NCI-H1092 (cell line): ENCODE data around the gene GPC6.

Source experiments
- DNase-seq: peaks from one replicate; lab custom pipeline; 2025; lab: John Stamatoyannopoulos, UW

The GPC6 gene

GRCh38 chr13:93375491-93375890 lies 148.9 kb downstream of the GPC6 start:
- DNase-seq, result no peak

DNA sequence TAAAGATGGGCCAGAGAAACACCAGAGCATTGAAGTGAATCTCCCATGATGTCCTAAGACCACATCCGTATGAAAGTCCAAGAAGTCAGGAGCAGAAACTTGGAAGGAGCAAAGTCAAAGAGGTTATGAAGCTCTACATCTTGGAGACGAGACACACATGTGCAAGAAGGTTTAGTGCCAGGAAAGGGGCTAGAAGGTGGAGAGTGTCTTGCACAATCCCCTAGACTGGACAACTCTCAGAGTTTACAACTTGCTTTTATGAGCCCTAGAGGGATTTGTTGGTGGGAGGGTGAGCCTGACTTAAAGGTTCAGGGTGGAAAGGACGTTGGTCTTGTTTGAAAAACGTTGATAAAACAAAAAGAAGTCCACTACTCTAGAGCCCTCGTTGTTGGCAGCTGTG lies 150.6 kb downstream of the GPC6 start:
- no peak for DNase-seq

- no peak for DNase-seq
Measured at GRCh38 chr13:93378184-93378583, 151.6 kb downstream of the GPC6 start.

DNA sequence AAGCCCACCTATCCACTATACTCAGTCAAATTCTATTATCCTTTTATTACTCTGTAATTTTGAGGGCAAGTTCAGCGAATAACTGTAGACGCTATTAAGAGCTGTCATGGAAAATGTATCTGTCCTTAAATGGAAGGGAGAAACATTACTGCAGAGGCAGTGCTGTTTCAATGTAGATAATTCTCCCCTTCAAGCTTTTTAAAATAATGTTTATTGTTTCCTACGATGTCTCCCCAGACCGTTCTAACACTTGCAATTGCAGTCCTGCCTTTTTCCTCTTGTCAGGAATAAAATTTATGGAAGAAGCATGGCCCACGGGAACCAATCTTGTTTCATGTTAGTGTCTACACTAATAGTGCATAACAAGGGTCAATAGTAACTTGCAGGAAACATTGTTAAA lies 159.5 kb downstream of the GPC6 start:
- no peak for DNase-seq

DNA sequence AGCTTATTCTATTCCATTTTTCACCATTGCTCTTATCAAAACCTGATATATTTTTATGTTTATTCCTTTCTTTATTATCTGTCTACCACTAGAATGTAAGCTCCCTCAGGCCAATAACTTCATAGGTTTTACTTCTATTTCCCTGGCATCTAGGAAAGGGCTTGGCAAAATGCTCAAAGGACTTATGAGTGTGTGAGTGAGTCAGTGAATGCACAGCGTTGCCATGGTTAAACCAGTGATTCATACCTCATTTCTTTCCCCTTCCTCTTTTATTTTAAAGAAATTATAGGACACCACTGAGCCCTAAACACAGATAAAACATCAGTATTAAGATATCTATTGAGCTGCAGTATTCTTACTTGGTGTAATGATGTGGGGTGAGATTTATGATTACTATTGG lies 162.1 kb downstream of the GPC6 start:
- no peak for DNase-seq

- no peak for DNase-seq
Measured at GRCh38 chr13:93397619-93398018, 171.0 kb downstream of the GPC6 start.

- no peak for DNase-seq
Measured at GRCh38 chr13:93398167-93399035, 171.8 kb downstream of the GPC6 start.

GRCh38 chr13:93399212-93399611 lies 172.6 kb downstream of the GPC6 start:
- no peak for DNase-seq

GRCh38 chr13:93406136-93406535 lies 179.5 kb downstream of the GPC6 start:
- no peak for DNase-seq

DNA sequence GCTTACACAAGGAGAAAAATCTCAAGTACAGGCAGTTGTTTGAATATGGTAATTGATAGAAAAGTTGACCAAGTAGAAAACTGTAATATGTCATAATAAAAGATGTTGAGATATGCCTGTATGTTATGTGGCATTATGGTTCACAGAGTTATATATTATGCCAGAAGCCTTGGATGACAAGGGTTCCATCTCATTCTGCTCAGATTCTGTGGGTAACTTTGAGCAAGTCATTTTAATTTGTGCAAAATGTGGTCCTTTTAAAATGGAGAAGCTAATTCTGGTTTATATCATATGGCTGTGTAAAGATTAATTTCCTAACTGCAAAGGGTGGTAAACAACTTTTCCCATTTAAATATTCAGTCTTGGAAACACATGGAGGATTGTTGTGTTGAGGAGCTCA lies 180.9 kb downstream of the GPC6 start:
- no peak for DNase-seq

DNA sequence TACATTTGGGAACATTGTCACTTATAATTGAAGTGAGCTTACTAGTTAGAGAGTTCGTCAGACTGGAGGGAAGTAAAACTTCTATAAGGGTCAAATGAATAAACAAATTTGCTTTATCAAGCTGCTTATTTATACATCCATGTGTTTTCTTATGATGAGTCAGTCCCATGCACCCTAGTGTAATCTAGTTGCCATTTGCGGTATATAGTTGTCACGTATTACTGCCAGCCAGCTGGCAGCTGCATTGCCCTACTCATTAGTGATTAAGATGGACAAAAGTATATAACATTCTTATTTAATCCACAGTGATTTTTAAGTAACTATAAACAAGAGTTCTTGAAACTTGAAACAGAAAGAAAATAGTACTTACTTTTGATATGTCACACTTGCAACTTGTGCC lies 182.4 kb downstream of the GPC6 start:
- no peak for DNase-seq

- no peak for DNase-seq
Measured at GRCh38 chr13:93409816-93410215, 183.2 kb downstream of the GPC6 start.

- no peak for DNase-seq
Measured at GRCh38 chr13:93411186-93411680, 184.6 kb downstream of the GPC6 start.

DNA sequence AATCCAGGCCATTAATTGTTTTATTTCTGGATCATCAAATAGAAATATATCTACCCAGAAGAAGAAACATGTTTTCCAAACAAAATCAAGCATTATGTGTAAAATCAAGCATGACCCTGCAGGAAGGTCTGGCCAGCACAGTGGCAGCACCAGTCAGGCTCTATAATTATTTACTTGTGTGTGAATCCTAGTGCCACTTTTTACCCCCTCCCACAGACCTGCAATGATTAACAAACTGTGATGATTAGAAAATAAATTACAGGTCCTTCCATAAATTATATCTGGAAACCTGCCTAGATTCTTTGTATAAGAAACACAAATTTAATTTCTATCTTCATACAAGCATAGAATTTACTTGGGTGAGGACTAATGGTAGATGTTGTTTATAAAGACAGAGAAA lies 186.1 kb downstream of the GPC6 start:
- DNase-seq, result no peak

DNA sequence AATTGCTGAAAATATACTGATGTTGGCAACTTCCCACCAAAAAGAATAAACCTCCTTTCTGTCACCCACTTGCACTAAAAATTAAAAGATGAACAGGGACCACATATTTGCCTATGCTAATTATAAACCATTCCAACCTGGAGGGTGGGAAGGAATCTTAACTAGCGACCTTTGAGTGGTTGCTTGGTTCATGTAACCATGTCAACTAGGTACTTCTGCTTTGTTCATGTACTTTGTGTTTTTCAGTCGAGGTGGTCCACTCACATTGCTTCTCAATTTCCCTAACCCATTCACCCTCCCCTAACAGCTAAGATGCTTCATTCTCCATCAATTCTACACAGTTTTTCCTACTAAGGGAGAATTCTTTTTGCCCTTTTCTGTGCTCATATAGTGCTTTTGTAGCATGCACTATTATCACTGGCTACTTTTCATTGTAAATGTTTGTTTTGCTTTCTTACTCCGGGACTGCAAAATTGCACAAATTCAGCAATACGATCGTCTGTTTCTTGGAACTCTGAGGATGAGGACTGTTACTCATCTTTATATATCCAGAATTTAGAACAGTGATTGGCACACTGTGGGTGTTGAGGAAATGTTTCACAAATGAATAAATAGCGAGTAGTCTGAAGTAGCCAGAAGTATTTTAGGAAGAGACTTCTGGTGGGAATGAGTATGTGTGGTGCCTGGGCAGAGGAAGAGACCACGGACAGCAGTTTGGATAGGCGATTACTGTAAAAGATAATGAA lies 187.5 kb downstream of the GPC6 start:
- no peak for DNase-seq

- no peak for DNase-seq
Measured at GRCh38 chr13:93416736-93417355, 190.2 kb downstream of the GPC6 start.

DNA sequence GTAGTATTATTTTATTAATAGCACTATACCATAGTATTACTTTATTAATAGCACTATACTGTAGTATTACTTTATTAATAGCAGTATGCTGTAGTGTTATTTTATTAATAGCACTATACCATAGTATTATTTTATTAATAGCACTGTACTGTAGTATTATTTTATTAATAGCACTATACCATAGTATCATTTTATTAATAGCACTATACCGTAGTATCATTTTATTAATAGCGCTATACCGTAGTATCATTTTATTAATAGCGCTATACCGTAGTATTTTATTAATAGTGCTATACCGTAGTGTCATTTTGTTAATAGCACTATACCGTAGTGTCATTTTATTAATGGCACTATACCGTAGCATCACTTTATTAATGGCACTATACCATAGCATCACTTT lies 191.8 kb downstream of the GPC6 start:
- DNase-seq, result no peak

- DNase-seq, result no peak
Measured at GRCh38 chr13:93420206-93420605, 193.6 kb downstream of the GPC6 start.

DNA sequence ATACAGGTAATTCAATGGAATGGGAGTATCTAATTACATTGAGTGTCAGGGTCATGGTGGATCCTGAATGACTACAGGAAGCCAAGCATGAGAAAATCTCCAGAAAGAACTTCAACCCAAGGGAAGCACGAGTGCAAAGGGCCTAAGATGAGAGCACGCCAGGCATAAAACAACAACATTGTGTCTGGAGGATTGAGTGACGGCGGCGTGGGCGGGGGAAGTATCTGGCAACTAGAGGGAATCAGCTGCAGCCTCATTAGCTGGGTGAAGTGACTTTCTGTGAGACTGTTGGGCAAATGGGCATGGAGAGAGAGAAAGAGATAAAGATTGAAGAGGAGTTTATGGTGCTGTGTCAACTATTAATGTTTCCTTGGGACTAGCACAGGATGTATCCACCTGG lies 194.3 kb downstream of the GPC6 start:
- no peak for DNase-seq

DNA sequence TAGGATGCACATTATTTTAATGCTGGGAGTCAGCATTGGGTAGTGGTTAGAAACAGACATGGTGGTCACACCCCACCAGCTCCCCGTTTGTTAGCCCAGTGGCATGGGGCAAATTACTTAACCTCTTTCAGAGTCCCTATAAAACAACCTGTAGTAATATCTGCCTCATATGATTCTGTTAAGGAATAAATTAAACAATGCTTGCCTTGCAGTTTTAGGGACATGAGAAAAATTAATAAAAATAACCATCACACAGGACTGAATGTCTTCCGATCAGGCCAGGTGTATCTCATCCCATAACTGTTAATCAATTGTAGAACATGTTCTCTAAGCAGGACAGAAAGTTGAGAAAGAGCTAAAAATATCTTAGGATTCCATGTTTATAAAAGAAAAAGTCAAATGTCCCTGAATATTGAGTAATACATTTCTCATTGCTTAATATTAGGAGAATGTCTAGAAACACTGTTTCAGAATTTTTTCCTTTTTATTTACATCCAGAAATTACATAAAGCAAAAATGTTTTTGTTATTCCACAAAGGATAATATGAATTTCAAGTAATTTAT lies 196.5 kb downstream of the GPC6 start:
- no peak for DNase-seq

DNA sequence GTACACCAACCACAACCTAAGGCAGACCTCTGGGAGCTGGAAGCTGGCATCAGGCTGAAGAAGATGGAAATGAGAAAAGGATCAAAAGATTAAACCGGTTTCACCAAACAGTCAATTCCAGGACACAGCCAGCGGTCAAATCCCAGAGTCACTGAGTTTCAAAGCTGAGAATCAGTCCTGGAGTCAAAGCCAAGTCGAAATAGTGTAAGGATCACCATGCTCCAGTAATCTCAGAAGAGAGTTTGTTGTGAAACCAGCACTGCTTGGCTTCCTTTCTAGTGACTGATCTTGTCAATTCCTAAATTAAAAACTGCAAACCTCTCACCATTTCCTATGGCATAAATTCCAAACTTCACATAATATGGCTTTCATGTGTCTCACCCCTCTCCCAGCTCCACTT lies 198.8 kb downstream of the GPC6 start:
- no peak for DNase-seq

- DNase-seq, result no peak
Measured at GRCh38 chr13:93430381-93430780, 203.8 kb downstream of the GPC6 start.

GRCh38 chr13:93435651-93436050 lies 209.0 kb downstream of the GPC6 start:
- DNase-seq, result no peak
